SW 1271 (cell line): ENCODE measurements around the gene ZACN.
"Not testable (repeated sequence)": the region's sequence is repeated elsewhere in the genome, so short reads cannot be mapped to it uniquely, and the experiment has no call there.

ENCODE experiments used
- DNase-seq, 2 experiments: peaks; one replicate each; lab custom pipeline; 2025; lab: John Stamatoyannopoulos, UW

Gene ZACN

GRCh38 chr17:76054112-76054476, 24.9 kb upstream of the ZACN start:
- DNase-seq = no peak

- no peak for DNase-seq
Measured at GRCh38 chr17:76056882-76057281, 22.1 kb upstream of the ZACN start.

- DNase-seq = not testable (repeated sequence)
Measured at GRCh38 chr17:76058264-76058663, 20.7 kb upstream of the ZACN start.

DNA sequence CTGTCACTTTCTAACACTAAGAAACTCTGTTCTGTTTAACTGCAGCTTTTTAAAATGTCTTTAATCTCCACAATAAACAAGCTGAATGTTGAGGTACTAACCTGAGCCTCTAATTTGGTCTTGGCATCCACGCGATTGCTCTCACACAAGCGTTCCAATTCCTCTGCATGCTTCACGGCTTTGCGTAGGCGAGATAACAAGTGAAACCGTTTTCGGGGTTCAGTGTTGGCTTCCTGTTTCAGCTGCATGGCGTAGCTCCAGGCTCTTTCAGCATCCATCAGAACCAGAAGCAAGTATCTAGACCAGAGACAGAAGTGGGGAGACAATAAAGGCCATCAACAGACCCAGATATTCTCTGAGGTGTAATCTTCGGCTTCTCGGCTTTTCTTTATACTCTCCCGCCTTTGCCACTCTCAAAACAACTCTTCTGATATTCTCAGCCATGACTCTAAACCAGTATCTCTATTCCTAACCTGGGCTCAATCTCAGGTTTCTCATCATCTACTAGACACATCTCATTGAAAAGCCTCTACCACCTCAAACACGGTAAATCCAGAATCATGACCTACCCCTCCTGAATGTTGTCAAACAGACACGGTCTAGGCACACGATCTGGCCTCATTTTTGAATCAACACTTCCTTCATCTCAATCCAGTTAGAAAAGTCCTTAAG, 15.0 kb upstream of the ZACN start:
- DNase-seq = no peak

- DNase-seq = no peak
Measured at GRCh38 chr17:76065775-76066174, 13.2 kb upstream of the ZACN start.

- DNase-seq = no peak
Measured at GRCh38 chr17:76071531-76072147, 7.3 kb upstream of the ZACN start.

- DNase-seq = peak; percentile 52 to 85
Measured at GRCh38 chr17:76072148-76072858, 6.7 kb upstream of the ZACN start, which contains the start of gene SRP68. Gene SRP68, minus strand, starts transcription at chr17:76072517. Its CDS starts 26 bp downstream, at chr17:76072491.

DNA sequence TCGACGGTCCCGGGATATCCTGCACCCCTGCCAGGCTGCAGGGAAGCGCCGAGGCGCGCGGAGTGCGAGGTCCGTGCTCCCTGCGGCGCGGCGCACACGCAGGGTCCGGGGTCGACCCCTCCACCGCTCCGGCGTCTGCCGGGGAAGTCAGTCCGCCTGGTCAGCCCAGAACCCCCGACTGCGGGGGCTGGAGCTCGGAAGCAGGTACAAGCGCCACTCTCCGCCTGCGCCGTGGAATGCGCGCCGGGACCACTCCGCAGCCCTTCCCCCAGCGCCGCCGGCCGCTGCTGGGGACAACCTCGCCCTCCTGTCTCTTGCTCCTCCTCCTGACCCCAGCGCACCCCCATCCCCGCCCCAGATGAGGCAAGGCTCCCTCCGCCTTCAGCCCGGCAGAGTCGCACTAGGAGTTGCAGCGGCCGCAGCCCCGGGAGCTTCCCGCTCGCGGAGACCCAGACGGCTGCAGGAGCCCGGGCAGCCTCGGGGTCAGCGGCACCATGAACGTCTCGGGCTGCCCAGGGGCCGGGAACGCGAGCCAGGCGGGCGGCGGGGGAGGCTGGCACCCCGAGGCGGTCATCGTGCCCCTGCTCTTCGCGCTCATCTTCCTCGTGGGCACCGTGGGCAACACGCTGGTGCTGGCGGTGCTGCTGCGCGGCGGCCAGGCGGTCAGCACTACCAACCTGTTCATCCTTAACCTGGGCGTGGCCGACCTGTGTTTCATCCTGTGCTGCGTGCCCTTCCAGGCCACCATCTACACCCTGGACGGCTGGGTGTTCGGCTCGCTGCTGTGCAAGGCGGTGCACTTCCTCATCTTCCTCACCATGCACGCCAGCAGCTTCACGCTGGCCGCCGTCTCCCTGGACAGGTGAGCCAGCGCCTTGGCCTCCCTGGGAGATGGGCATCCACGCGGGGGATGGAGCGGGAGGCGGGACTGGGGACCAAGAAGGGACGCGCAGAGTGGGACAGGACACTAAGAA, 4.3 kb upstream of the ZACN start, which contains the start of gene GALR2:
GALR2 (plus strand) TSS at position 392 of the 974 bp plus-strand sequence; CDS start at position 495, 103 bp downstream.
- DNase-seq = no peak

GRCh38 chr17:76075364-76076145, 3.4 kb upstream of the ZACN start:
- no peak for DNase-seq

DNA sequence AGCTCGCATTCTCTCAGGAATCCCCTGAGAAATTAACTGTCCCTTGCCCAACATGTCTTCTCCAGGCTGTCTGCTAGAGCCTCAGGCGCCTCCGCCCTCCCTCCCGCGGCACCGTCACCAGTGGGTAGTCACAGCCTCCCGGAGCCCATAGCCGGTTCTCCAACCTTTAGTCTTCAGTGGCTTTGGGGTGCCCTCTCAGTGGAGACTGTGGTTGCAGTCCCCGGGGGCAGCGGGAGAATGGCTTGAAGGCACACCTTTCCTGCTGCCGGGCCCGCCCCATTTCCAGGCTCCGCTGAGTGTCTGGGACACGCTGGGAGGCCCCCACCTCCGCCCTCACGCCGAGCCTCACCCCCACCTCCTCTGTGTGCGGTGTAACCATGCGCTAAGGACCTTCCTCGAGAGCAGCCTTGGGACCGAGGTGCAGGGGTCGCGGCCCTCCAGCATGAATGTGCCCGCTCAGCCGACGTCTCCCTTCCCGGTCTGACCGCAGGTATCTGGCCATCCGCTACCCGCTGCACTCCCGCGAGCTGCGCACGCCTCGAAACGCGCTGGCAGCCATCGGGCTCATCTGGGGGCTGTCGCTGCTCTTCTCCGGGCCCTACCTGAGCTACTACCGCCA, 2.7 kb upstream of the ZACN start:
- DNase-seq = no peak

- DNase-seq = no peak
Measured at GRCh38 chr17:76076765-76077583, 2.0 kb upstream of the ZACN start.

- DNase-seq = no peak
Measured at GRCh38 chr17:76077584-76078110, 1.3 kb upstream of the ZACN start.

GRCh38 chr17:76078370-76078769, 612 bp upstream of the ZACN start:
- not testable (repeated sequence) for DNase-seq

GRCh38 chr17:76079535-76079955, 563 bp downstream of the ZACN start:
- DNase-seq = no peak

GRCh38 chr17:76079956-76080767, 1.2 kb downstream of the ZACN start:
- no peak for DNase-seq

DNA sequence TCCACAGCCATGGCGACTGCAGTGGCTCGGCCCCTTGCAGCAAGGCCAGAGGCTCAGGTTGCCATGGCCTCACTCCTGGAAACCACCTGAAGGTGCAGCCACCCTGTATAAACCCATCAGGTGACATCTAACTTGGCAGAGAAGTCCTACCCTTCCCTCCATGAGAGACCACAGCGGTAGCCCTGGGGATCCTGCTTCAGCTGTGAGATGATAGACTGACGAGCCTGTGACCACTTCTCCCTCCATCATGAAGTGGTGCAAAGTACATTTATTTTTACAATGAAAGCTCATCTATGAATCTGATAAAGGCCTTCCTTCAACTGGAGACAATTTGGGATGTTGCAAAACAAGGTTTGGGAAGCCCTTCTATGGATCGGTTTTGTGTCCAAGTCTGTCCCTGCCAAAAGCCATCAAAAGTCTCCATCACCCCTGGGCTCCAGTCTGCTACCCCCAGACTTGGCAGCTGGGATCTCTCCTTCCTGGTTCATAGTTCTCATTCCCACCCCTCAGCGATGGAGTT, 1.8 kb downstream of the ZACN start:
- no peak for DNase-seq

- DNase-seq = no peak
Measured at GRCh38 chr17:76081295-76082210, 2.6 kb downstream of the ZACN start.
